Naive thymus-derived CD8-positive, alpha-beta T cell (primary cell): Measurements from ENCODE around the gene S100A4. TPM values are rescaled to one million over a fixed set of nuclear protein-coding genes. Genes with fewer than 3 reads are reported as not detected.
"Not testable (repeated sequence)": the region's sequence is repeated elsewhere in the genome, so short reads cannot be mapped to it uniquely, and the experiment has no call there.

Experiments used
- ATAC-seq, 2 donors: fragments of 150-1000 bp; cut with Tn5 transposase in 1 of 2; sonication (Bioruptor Pico), chemical (Tn5 transposase) in 1 of 2; 1 replicate in 1 of 2; 2 replicates in 1 of 2; pipeline ENCODE4 v1.10.0; 2021; ENCODE audit warnings: mild to moderate bottlenecking in 2 of 2, moderate library complexity in 2 of 2
- POLR2A ChIA-PET: fragments of 350-600 bp; sonication (Branson Sonifier 250); formaldehyde crosslinking; loops from one replicate; lab custom pipeline; 2021; ENCODE audit warnings: antibody characterized with exemption; lab: Charles Lee
- DNase-seq, 10 donors: peaks; one replicate each; pipeline versions ENCODE4 v3.0.0 to v3.0.0-alpha.2; 2020 to 2022
- H3K27ac Mint-ChIP-seq, 10 donors: one replicate each; pipeline ENCODE4 v1.8.0; 2020 to 2022; ENCODE audit warnings: mild to moderate bottlenecking in 10 of 10, mixed read lengths in 10 of 10, moderate library complexity in 4 of 10, inconsistent platforms in 1 of 10
- H3K27me3 Mint-ChIP-seq, 5 donors: one replicate each; pipeline ENCODE4 v1.8.0; 2021 to 2022; ENCODE audit warnings: mixed read lengths in 5 of 5
- H3K36me3 Mint-ChIP-seq, 3 donors: one replicate each; pipeline ENCODE4 v1.8.0; 2020 to 2022; ENCODE audit warnings: mixed read lengths in 3 of 3, mild to moderate bottlenecking in 2 of 3, inconsistent platforms in 1 of 3
- H3K4me1 Mint-ChIP-seq, 4 donors: one replicate each; pipeline ENCODE4 v1.8.0; 2021 to 2022; ENCODE audit warnings: mixed read lengths in 4 of 4
- H3K4me3 Mint-ChIP-seq, 10 donors: one replicate each; pipeline ENCODE4 v1.8.0; 2020 to 2022; ENCODE audit warnings: mild to moderate bottlenecking in 10 of 10, mixed read lengths in 10 of 10, moderate library complexity in 6 of 10, inconsistent platforms in 1 of 10
- H3K9me3 Mint-ChIP-seq, 9 donors: one replicate each; pipeline ENCODE4 v1.8.0; 2020 to 2022; ENCODE audit warnings: mixed read lengths in 9 of 9, mild to moderate bottlenecking in 3 of 9, inconsistent platforms in 1 of 9, moderate library complexity in 1 of 9
- polyA plus RNA-seq, 3 donors: library from polyadenylated mRNA; unstranded; fragments of 300-500 nt; fragmentation: Illumina TruSeq; gene quantifications; one replicate each; pipeline ENCODE4 v1.2.3, GENCODE V29; 2021
- total RNA-seq, 8 experiments: library from RNA in 2 of 8; stranded (reverse) in 2 of 8; gene quantifications; one replicate each; pipeline ENCODE4 v1.2.3 and lab custom pipeline; 2021 to 2026

Gene S100A4
- total RNA-seq = 100 to 1,000 TPM; 115 to 129 TPM
- polyA plus RNA-seq = 1,000 to 10,000 TPM in 1 of 3 donors, 100 to 1,000 TPM in 2; 421 to 1,131 (median 581) TPM
- 1.4 to 55.0 (median 18.9) reads per million in 6 experiments for total RNA-seq (lab: John Stamatoyannopoulos, UW)

DNA sequence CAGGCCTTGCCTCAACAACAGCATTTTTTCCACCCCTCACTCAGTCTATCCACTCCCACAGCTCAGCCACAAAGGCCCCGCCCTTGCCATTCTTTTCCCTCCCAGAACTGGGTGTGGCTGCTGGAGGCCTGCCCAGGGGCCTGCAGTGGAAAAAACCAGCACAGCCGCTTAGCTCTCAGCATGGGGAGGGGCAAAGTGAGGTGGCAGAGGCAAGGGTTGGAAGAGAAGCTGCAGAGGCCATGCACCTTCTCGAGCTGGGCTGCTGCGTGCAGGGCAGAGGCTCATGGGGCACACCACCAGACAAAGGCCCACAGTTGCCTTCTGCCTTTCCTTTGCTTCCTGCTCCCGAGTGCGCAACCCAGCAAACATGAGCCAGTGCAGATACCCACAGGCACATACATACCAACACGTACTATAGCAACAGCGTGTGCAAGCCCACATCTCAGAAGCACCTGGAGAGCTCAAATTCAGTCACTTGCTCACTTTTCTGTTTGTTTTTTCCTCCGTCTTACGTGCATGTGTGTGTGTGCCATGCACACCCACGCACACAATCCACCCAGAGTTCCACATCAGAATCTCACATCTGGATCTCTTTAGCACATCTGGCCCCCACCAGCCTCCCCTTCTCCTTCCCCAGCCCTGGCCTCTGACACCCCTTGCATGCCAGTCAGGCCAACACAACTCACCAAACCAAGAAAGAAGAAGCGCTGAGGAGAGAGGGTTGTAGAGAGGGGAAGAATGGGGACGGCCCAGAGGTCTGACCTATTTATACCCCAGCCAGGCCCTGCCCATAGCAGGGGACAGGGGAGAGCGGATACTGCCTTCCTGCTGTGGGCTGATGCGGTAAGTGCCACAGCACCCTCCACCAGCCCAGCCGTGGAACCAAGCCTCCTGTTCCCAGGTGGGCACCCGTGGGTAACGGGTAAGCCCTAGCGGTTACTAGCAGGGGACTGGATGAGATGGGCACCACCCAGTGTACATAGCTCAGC, at the start of gene S100A4:
S100A4 (minus strand) TSS at position 740 of the 989 bp plus-strand sequence. CDS start 1,012 bp downstream, outside the sequence.
- H3K36me3 Mint-ChIP-seq = peaks cover 0 to 21% (median 12%) of the 10 kb centered on the region in 3 donors
- peak; percentile 77 to 82 for ATAC-seq
- H3K27ac Mint-ChIP-seq = peak within 1 kb of the TSS; percentile 96 to 99 (median 97)
- no peaks in the 10 kb centered on the region for H3K27me3 Mint-ChIP-seq
- peak within 1 kb of the TSS; percentile 88 to 97 (median 92) for H3K4me3 Mint-ChIP-seq
- DNase-seq = peak; percentile 57 to 93 (median 78)
- H3K9me3 Mint-ChIP-seq = no peaks in the 10 kb centered on the region
- POLR2A ChIA-PET = interaction anchor here (0.6 to 9.7 kb wide), 19 partner anchors 9 to 1440 kb away, joined by 3 to 340 read pairs (median 5); partner anchors contain the start of genes CHTOP, ILF2, S100A2 and S100A6
- H3K4me1 Mint-ChIP-seq = peaks cover 54 to 82% (median 75%) of the 10 kb centered on the region in 4 donors

DNA sequence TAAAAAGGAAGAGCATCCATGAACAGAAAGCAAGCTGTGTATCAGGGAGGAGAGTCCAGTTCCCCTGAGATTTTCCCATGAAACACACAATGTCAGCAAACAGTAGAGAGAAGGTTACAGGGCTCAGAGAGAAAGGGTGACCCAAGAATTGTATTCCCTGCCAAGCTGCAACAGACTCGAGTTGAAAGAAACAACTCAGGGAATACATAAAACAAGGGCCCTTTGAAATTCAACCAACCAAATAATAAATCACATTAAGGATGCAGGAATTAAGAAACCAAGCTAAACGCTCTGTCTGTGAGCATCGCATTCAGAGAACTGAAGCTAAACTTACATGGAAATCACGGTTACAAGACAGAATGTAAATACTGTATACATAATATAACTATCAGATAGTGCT, 47.1 kb upstream of the S100A4 start:
- Mint-ChIP-seq H3K4me3 (no peak overlapping the region), H3K4me1 (peaks cover 0 to 7% (median 1%) of the 10 kb centered on the region in 4 donors), H3K36me3 (no peaks in the 10 kb centered on the region), H3K9me3 (no peaks in the 10 kb centered on the region), H3K27ac (no peak overlapping the region), H3K27me3 (peaks cover 0 to 2% (median 0%) of the 10 kb centered on the region in 5 donors)
- DNase-seq (no peak), ATAC-seq (no peak)
- POLR2A ChIA-PET = no interaction called here

DNA sequence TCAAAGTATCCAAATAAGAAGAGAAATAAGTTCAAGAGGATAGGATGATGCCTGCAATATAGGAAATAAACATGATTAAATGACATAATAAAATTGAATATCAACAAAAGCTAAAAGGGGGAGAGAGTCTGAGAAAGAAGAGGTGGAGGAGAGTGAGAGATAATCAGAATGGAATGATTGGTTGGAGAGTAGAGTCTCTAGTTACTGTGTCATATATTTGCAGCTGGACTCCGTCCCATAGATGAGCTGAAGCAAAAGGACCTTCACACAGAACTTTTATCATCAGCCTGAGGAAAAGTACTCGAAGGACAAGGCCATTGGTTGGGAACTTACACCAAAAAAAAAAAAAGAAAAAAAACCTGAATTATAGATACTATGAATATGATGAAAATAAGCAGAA, 42.9 kb upstream of the S100A4 start:
- Mint-ChIP-seq H3K4me1 (no peaks in the 10 kb centered on the region), H3K4me3 (no peak overlapping the region), H3K27ac (no peak overlapping the region), H3K9me3 (no peaks in the 10 kb centered on the region), H3K36me3 (no peaks in the 10 kb centered on the region), H3K27me3 (peaks cover 0 to 8% (median 3%) of the 10 kb centered on the region in 5 donors)
- ATAC-seq (no peak), DNase-seq (no peak)
- POLR2A ChIA-PET = interaction anchor here (0.7 kb wide), 1 partner anchor 13 kb away, joined by 3 read pairs; no protein-coding TSS in a partner anchor

DNA sequence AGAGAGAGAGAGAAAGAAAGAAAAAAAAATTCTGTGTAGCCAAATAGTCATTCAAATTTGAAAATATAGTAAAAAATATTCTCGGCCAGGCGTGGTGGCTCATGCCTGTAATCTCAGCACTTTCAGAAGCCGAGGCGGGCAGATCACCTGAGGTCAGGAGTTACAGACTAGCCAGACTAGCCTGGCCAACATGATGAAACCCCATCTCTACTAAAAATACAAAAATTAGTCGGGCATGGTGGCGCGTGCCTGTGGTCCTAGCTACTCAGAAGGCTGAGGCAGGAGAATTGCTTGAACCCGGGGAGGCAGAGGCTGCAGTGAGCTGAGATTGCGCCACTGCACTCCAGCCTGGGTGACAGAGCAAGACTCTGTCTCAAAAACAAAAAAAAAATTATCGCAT, 42.4 kb upstream of the S100A4 start:
- H3K27me3 Mint-ChIP-seq, H3K9me3 Mint-ChIP-seq, H3K4me1 Mint-ChIP-seq, DNase-seq, H3K36me3 Mint-ChIP-seq, H3K4me3 Mint-ChIP-seq, H3K27ac Mint-ChIP-seq, ATAC-seq: not testable (repeated sequence)
- POLR2A ChIA-PET = interaction anchor here (0.7 kb wide), 1 partner anchor 12 kb away, joined by 3 read pairs; no protein-coding TSS in a partner anchor

DNA sequence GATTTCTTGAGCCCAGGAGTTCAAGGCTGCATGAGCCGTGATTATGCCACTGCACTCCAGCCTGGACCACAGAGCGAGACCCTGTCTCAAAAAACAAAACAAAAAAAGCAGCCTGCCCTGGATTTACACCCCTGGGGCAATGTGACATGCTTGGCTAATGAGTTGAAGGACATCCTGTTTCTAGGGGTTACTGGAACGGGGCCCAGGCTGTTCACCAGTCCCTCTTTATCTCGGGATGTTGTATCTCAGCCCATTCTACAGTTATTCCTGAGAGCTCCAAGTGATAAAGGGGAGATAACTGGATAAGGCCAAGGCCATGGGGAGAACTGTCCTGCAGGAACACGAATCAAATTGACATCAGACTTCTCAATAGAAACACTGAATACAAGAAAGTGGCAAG, 41.7 kb upstream of the S100A4 start:
- ATAC-seq = no peak
- POLR2A ChIA-PET = no interaction called here
- DNase-seq = no peak
- Mint-ChIP-seq H3K27ac (no peak overlapping the region), H3K36me3 (no peaks in the 10 kb centered on the region), H3K27me3 (peaks cover 0 to 8% (median 3%) of the 10 kb centered on the region in 5 donors), H3K4me3 (no peak overlapping the region), H3K4me1 (no peaks in the 10 kb centered on the region), H3K9me3 (no peaks in the 10 kb centered on the region)

DNA sequence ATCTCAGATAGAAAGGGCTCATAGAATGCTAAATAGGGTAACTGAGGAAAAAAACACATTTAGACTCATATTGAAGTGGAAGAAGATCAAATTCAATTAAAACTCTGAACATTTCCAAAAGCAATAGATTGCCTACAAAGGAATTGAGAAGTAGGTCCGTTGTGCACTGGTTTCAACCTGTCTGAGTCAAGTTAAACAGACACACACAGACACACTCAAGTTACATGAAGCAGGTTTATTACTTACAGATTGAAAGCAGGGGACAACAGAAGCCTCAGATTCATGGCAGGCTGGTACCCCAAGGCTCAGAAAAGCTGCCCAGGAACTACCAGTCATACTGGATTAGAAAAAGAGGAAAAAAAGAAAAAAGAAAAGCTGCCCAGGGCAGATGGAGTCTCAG, 40.7 kb upstream of the S100A4 start:
- no peaks in the 10 kb centered on the region for H3K4me1 Mint-ChIP-seq
- DNase-seq (no peak), ATAC-seq (no peak)
- POLR2A ChIA-PET = interaction anchor here (0.6 to 0.8 kb wide), 2 partner anchors 41 to 1865 kb away, joined by 3 read pairs; partner anchors contain the start of gene S100A13
- H3K36me3 Mint-ChIP-seq = no peaks in the 10 kb centered on the region
- H3K4me3 Mint-ChIP-seq = no peak overlapping the region
- peaks cover 0 to 8% (median 3%) of the 10 kb centered on the region in 5 donors for H3K27me3 Mint-ChIP-seq
- no peaks in the 10 kb centered on the region for H3K9me3 Mint-ChIP-seq
- peak overlapping the region in 1 of 10 donors; percentile 20 for H3K27ac Mint-ChIP-seq

DNA sequence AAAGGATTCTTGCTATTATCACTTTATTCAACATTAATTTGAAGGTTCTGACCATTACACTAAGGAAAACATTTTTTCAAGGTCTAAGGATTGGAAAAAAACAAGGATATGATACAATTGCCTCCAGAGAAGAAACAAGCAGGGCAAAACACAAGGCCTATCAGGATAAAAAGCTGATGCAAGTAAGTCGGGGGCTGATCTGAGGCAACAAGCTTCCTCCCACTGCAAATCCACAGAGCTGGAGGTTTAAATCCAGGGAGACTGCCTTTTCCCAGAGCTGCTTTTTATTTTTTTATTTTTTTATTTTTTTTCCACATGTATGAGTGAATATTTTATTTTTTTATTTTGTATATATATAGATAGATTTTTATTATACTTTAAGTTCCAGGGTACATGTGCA, 39.4 kb upstream of the S100A4 start:
- POLR2A ChIA-PET = no interaction called here
- no peaks in the 10 kb centered on the region for H3K9me3 Mint-ChIP-seq
- no peaks in the 10 kb centered on the region for H3K4me1 Mint-ChIP-seq

DNA sequence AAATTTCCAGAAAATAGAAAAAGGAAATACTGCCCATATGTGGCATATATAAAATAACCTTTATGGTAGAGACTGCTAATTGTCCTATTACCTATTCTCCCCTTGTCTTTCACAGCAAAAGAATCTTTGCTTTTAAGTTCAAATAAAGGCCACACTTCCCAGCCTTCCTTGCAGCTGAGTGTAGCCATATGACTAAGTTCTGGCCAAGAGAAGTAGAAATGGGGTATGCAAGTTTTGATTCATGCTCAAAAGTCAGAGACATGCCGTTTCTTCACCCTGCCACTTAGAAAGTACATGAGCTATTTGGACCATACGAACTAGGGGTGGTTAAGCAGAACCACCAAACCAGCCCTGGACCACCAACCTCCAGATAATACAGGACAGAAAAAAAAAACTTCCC, 38.4 kb upstream of the S100A4 start:
- Mint-ChIP-seq H3K4me1 (no peaks in the 10 kb centered on the region), H3K36me3 (no peaks in the 10 kb centered on the region), H3K4me3 (no peak overlapping the region), H3K27ac (no peak overlapping the region), H3K27me3 (peaks cover 0 to 10% (median 6%) of the 10 kb centered on the region in 5 donors), H3K9me3 (no peaks in the 10 kb centered on the region)
- no peak for DNase-seq
- no peak for ATAC-seq
- POLR2A ChIA-PET = no interaction called here

More for the DNA sequence above, 39.4 kb upstream of the S100A4 start:
- H3K36me3 Mint-ChIP-seq = no peaks in the 10 kb centered on the region
- ATAC-seq (no peak), DNase-seq (no peak)
- no peak overlapping the region for H3K27ac Mint-ChIP-seq
- no peak overlapping the region for H3K4me3 Mint-ChIP-seq
- H3K27me3 Mint-ChIP-seq = peaks cover 0 to 8% (median 3%) of the 10 kb centered on the region in 5 donors

DNA sequence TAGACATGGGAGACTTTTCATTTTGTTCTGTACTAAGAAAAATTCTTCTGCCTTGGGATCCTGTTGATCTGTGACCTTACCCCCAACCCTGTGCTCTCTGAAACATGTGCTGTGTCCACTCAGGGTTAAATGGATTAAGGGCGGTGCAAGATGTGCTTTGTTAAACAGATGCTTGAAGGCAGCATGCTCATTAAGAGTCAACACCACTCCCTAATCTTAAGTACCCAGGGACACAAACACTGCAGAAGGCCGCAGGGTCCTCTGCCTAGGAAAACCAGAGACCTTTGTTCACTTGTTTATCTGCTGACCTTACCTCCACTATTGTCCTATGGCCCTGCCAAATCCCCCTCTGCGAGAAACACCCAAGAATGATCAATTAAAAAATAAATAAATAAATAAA, 37.9 kb upstream of the S100A4 start:
- H3K4me1 Mint-ChIP-seq, POLR2A ChIA-PET, DNase-seq, H3K27ac Mint-ChIP-seq, H3K4me3 Mint-ChIP-seq, ATAC-seq, H3K9me3 Mint-ChIP-seq, H3K36me3 Mint-ChIP-seq: not testable (repeated sequence)
- peaks cover 0 to 11% (median 10%) of the 10 kb centered on the region in 5 donors for H3K27me3 Mint-ChIP-seq

DNA sequence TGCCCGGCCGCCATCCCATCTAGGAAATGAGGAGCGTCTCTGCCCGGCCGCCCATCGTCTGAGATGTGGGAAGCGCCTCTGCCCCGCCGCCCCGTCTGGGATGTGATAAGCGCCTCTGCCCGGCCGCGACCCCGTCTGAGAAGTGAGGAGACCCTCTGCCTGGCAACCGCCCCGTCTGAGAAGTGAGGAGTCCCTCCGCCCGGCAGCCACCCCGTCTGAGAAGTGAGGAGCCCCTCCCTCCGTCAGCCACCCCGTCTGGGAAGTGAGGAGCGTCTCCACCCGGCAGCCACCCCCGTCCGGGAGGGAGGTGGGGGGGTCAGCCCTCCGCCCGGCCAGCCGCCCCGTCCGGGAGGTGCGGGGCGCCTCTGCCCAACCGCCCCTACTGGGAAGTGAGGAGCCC, 37.2 kb upstream of the S100A4 start:
- H3K27ac Mint-ChIP-seq, H3K9me3 Mint-ChIP-seq, DNase-seq, H3K36me3 Mint-ChIP-seq, ATAC-seq, H3K4me1 Mint-ChIP-seq, H3K4me3 Mint-ChIP-seq, POLR2A ChIA-PET: not testable (repeated sequence)
- H3K27me3 Mint-ChIP-seq = peaks cover 3 to 18% (median 17%) of the 10 kb centered on the region in 5 donors

DNA sequence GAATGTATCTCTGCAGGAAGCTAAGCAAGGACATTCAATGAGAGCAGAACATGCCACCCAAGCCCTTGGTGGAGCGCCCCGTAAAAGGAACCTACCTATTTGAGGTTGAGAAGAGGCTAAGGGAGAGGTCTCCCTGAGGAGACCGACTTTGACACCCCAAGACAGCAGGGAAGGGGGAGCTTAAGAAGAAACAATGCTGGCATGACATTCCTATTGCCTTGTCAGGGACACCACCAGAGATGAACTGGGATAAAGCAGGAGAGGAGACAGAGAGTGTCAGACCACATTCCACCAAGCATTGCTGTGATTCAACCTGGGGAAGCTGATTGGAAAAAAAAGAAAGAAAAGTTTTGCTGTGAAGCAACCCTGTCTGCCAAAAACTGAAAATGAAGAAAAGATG, 33.3 kb upstream of the S100A4 start:
- peaks cover 0 to 2% (median 0%) of the 10 kb centered on the region in 4 donors for H3K4me1 Mint-ChIP-seq
- no peak for ATAC-seq
- H3K4me3 Mint-ChIP-seq = no peak overlapping the region
- POLR2A ChIA-PET = no interaction called here
- H3K27ac Mint-ChIP-seq = no peak overlapping the region
- H3K27me3 Mint-ChIP-seq = peaks cover 7 to 33% (median 12%) of the 10 kb centered on the region in 5 donors
- no peaks in the 10 kb centered on the region for H3K9me3 Mint-ChIP-seq
- no peaks in the 10 kb centered on the region for H3K36me3 Mint-ChIP-seq
- DNase-seq = no peak

DNA sequence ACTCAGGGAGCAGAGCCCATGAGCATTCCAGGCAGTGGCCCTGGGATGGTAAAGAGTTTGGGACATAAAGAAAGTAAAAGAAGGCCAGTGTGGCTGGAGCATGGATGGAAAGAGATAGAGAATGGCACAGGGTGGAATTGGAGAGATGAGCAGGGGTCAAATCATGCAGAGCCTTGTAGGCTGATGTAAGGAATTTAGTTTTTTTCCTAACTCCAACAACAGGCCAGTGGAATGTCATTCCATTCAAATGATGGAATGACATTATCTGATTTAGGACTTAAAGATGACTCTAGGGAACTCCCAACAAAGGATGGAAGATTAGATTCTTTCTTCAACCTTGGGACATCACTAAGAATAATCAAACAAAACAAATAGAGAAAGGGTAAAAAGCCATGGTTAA, 32.9 kb upstream of the S100A4 start:
- Mint-ChIP-seq H3K4me3 (no peak overlapping the region), H3K27me3 (peaks cover 7 to 33% (median 12%) of the 10 kb centered on the region in 5 donors), H3K4me1 (peaks cover 0 to 2% (median 0%) of the 10 kb centered on the region in 4 donors), H3K9me3 (no peaks in the 10 kb centered on the region), H3K36me3 (no peaks in the 10 kb centered on the region), H3K27ac (peak overlapping the region in 2 of 10 donors; percentile 2 to 17)
- no peak for ATAC-seq
- DNase-seq = no peak
- POLR2A ChIA-PET = no interaction called here

DNA sequence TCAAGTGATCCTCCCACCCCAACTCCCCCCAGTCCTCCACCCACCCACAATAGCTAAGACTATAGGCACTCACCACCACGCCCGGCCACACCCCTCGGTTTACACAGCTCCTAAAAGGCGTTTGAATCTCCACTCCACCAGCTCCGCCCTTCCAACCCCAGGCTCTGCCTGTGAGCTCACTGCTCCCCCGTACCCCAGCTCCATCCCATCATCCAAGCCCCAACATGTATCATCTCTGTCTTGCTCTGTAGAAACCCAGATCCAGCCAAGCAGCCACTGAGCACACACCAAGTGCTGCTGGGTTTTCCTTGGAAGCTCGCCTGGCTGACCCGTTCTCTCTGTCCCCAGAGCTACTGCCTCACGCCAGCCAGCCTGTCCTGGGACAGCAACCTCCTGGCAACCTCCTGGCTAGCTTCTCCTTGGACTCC, 32.0 kb upstream of the S100A4 start:
- no peak overlapping the region for H3K4me3 Mint-ChIP-seq
- no peak overlapping the region for H3K27ac Mint-ChIP-seq
- H3K27me3 Mint-ChIP-seq = peaks cover 7 to 33% (median 12%) of the 10 kb centered on the region in 5 donors
- H3K4me1 Mint-ChIP-seq = peaks cover 0 to 6% (median 2%) of the 10 kb centered on the region in 4 donors
- ATAC-seq (no peak), DNase-seq (no peak)
- H3K9me3 Mint-ChIP-seq = no peaks in the 10 kb centered on the region
- no peaks in the 10 kb centered on the region for H3K36me3 Mint-ChIP-seq
- POLR2A ChIA-PET = no interaction called here
